ENCODE data around the gene SYPL2. TPM values are rescaled to one million over a fixed set of nuclear protein-coding genes. Genes with fewer than 3 reads are reported as not detected.

The SYPL2 gene
- total RNA-seq, 2 experiments from 2014 or later: not detected

DNA sequence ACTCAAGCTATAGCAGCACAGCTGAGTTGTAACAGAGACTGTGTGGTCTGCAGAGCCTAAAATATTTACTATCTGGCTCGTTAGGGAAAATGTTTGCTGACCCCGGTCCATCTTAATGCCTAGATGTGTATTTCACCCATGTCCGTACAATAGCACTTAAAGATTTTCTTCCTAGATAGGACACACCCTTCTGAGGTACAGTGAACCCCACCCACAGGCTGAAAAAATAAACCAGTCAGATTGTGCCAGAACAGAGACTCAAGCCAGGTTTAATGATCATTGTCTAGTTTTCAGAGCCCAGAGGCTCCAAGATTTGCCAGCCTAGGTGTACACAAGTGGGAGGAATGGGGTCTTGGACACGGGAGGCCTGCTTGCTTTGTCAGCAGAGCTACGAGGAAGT is 37.6 kb downstream of the SYPL2 start:
- no peaks in the 10 kb centered on the region for H3K4me1 ChIP-seq (ENCODE audit: insufficient read depth, low read length, poor library complexity, severe bottlenecking)
- H3K4me3 ChIP-seq (ENCODE audit: low read depth, low read length, poor library complexity, severe bottlenecking): no peak overlapping the region
- no peaks in the 10 kb centered on the region for H4K20me1 ChIP-seq (ENCODE audit: insufficient read depth, low read length)
- no peak overlapping the region for H3K4me2 ChIP-seq (ENCODE audit: low read length)
- H3K36me3 ChIP-seq (ENCODE audit: insufficient read depth, low read length): peaks cover 16% of the 10 kb centered on the region; the same call in 1 of the 2 replicates
- no TSS peak for BruUV-seq (replicated peaks)
- no peak overlapping the region for H2AFZ ChIP-seq (ENCODE audit: low read length)
- POLR2A ChIA-PET: no interaction called here
- intact Hi-C loops (cut with micrococcal nuclease; ENCODE audit: unreplicated experiment): no loop called here
- H3K27ac ChIP-seq (ENCODE audit: low read depth, low read length, poor library complexity, severe bottlenecking): no peak overlapping the region
- H3K79me2 ChIP-seq (ENCODE audit: insufficient read depth, low read depth, low read length): no peaks in the 10 kb centered on the region
- no peaks in the 10 kb centered on the region for H3K9me2 ChIP-seq (ENCODE audit: insufficient read depth, low read length)
- no peak for DNase-seq (ENCODE audit: low spot score)
- TF ChIP-seq EZH2phosphoT487 (IDR thresholded peaks at IDR 0.05; ENCODE audit: borderline replicate concordance, low read depth, low read length): no peak
- TF ChIP-seq, protein P1, sequence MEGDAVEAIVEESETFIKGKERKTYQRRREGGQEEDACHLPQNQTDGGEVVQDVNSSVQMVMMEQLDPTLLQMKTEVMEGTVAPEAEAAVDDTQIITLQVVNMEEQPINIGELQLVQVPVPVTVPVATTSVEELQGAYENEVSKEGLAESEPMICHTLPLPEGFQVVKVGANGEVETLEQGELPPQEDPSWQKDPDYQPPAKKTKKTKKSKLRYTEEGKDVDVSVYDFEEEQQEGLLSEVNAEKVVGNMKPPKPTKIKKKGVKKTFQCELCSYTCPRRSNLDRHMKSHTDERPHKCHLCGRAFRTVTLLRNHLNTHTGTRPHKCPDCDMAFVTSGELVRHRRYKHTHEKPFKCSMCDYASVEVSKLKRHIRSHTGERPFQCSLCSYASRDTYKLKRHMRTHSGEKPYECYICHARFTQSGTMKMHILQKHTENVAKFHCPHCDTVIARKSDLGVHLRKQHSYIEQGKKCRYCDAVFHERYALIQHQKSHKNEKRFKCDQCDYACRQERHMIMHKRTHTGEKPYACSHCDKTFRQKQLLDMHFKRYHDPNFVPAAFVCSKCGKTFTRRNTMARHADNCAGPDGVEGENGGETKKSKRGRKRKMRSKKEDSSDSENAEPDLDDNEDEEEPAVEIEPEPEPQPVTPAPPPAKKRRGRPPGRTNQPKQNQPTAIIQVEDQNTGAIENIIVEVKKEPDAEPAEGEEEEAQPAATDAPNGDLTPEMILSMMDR (conservative IDR thresholded peaks at IDR 0.05; ENCODE audit: low read length): no peak
- CTCF ChIA-PET (ENCODE audit: unreplicated experiment): no interaction called here
- H3K9me3 ChIP-seq (ENCODE audit: low read length): no peaks in the 10 kb centered on the region

DNA sequence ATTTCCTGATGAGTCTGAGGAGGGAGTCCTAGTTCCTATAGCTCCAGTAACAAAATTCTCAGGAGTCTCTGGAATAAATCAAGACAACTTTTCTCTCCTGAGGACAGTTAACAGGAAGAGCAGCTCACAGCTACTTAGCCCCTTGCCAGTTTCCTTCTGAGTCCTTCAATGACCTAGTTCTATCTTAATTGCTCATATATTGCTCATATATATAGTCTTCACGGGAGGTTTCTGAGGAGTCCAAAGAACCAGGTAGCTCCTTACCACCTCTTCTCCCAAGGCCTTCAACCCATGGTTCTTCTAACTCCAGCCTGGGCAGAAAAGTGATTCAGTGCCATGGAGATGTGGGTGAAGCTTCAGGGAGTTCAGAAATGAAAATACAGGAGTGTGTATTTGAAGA is 38.6 kb downstream of the SYPL2 start:
- H3K9me3 ChIP-seq (ENCODE audit: low read length): no peaks in the 10 kb centered on the region
- H3K4me3 ChIP-seq (ENCODE audit: low read depth, low read length, poor library complexity, severe bottlenecking): no peak overlapping the region
- TF ChIP-seq EZH2phosphoT487 (IDR thresholded peaks at IDR 0.05; ENCODE audit: borderline replicate concordance, low read depth, low read length): no peak
- TF ChIP-seq, protein P1 (conservative IDR thresholded peaks at IDR 0.05; ENCODE audit: low read length): no peak
- H4K20me1 ChIP-seq (ENCODE audit: insufficient read depth, low read length): no peaks in the 10 kb centered on the region
- BruUV-seq (replicated peaks): no TSS peak
- peaks cover 16% of the 10 kb centered on the region; the same call in 1 of the 2 replicates for H3K36me3 ChIP-seq (ENCODE audit: insufficient read depth, low read length)
- H2AFZ ChIP-seq (ENCODE audit: low read length): no peak overlapping the region
- H3K79me2 ChIP-seq (ENCODE audit: insufficient read depth, low read depth, low read length): no peaks in the 10 kb centered on the region
- CTCF ChIA-PET (ENCODE audit: unreplicated experiment): no interaction called here
- H3K27ac ChIP-seq (ENCODE audit: low read depth, low read length, poor library complexity, severe bottlenecking): no peak overlapping the region
- no peak overlapping the region for H3K4me2 ChIP-seq (ENCODE audit: low read length)
- POLR2A ChIA-PET: interaction anchor here (0.5 to 1.2 kb wide), 4 partner anchors 9 to 649 kb away, joined by 3 to 7 read pairs (median 4); no protein-coding TSS in a partner anchor
- intact Hi-C loops (cut with micrococcal nuclease; ENCODE audit: unreplicated experiment): no loop called here
- H3K9me2 ChIP-seq (ENCODE audit: insufficient read depth, low read length): no peaks in the 10 kb centered on the region
- DNase-seq (ENCODE audit: low spot score): no peak
- H3K4me1 ChIP-seq (ENCODE audit: insufficient read depth, low read length, poor library complexity, severe bottlenecking): peaks cover 2% of the 10 kb centered on the region

DNA sequence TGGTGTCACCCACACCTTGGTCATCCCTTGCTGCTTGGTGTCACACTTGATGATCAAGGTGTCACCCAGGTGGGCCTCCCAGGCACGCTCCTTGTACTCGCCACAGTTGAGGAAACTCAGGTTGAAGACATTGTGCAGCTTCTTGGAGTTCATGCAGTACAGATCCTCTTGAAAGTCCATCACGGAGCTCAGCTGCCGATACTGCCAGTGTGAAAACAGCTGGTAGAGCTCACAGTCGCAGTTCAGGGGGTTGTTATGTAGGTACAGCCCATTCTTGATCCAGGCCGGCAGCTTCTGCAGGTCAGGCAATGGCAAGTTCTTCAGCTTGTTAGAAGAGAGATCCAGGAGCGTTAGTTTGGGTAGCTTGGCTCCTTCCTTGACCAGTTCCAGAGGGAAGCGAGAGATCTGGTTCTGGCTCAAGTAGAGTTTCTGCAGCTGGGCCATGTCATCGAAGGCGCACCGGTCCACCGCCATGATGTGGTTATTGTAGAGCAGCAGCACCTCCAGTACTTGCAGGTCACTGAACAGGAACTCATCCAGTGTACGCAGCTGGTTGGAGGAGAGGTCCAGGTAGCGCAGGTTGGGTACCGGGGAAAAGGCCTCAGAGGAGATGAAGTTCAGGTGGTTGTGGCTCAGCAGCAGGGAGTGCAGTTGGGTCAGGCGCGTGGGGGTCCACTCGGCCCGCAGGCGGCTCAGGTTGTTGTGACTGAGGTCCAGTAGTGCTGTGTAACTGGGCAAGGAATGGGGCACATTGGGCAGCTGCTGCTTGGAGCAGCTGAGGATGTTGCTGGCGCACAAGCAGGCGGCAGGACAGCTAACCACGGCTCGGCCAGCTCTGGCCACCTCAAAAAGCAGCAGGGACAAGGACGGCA is 41.9 kb downstream of the SYPL2 start:
- H3K4me2 ChIP-seq (ENCODE audit: low read length): no peak overlapping the region
- intact Hi-C loops (cut with micrococcal nuclease; ENCODE audit: unreplicated experiment): no loop called here
- no peaks in the 10 kb centered on the region for H4K20me1 ChIP-seq (ENCODE audit: insufficient read depth, low read length)
- H3K9me3 ChIP-seq (ENCODE audit: low read length): no peaks in the 10 kb centered on the region
- TF ChIP-seq EZH2phosphoT487 (IDR thresholded peaks at IDR 0.05; ENCODE audit: borderline replicate concordance, low read depth, low read length): no peak
- TF ChIP-seq, protein P1 (conservative IDR thresholded peaks at IDR 0.05; ENCODE audit: low read length): no peak
- CTCF ChIA-PET (ENCODE audit: unreplicated experiment): interaction anchor here (1.1 kb wide), 1 partner anchor 14 kb away, joined by 4 read pairs; the partner anchor contains the start of gene CYB561D1
- H3K27ac ChIP-seq (ENCODE audit: low read depth, low read length, poor library complexity, severe bottlenecking): no peak overlapping the region
- H3K4me1 ChIP-seq (ENCODE audit: insufficient read depth, low read length, poor library complexity, severe bottlenecking): peaks cover 3% of the 10 kb centered on the region
- H3K79me2 ChIP-seq (ENCODE audit: insufficient read depth, low read depth, low read length): no peaks in the 10 kb centered on the region
- no peak for DNase-seq (ENCODE audit: low spot score)
- H3K9me2 ChIP-seq (ENCODE audit: insufficient read depth, low read length): no peaks in the 10 kb centered on the region
- POLR2A ChIA-PET: no interaction called here
- no peak overlapping the region for H3K4me3 ChIP-seq (ENCODE audit: low read depth, low read length, poor library complexity, severe bottlenecking)
- H3K36me3 ChIP-seq (ENCODE audit: insufficient read depth, low read length): no peaks in the 10 kb centered on the region
- H2AFZ ChIP-seq (ENCODE audit: low read length): no peak overlapping the region
- BruUV-seq (replicated peaks): no TSS peak
